Stimulated activated CD8-positive, alpha-beta memory T cell treated with anti-CD3 and anti-CD28 coated beads, Interleukin-15, amount 100 ng/mL, for 1 hour (primary cell): ENCODE data around the gene DLL3.
A peak's percentile ranks its signal among the peaks of the same experiment; 100 is the strongest.

ENCODE experiments used
- DNase-seq: peaks from one replicate; pipeline ENCODE4 v3.0.0-alpha.2; 2020; ENCODE audit warnings: low read depth

The DLL3 gene

DNA sequence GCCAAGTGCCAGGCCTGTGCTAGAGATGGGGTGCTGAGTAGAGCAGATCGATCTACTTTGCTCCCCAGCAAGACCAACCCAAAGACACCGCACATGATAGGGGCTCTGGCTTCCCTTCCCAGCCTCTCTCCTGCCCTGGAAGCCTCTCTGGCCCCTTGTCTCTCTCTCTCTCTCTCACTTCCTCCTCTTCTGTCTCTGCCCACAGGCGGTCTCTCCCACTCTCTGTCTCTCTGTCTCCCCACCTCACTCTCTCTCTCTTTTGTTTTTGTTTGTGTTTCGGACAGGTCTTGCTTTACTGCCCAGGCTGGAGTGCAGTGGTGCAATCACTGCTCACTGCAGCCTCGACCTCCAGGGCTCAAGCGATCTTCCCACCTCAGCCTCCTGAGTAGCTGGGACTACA lies 17.5 kb downstream of the DLL3 start:
- DNase-seq, result no peak

DNA sequence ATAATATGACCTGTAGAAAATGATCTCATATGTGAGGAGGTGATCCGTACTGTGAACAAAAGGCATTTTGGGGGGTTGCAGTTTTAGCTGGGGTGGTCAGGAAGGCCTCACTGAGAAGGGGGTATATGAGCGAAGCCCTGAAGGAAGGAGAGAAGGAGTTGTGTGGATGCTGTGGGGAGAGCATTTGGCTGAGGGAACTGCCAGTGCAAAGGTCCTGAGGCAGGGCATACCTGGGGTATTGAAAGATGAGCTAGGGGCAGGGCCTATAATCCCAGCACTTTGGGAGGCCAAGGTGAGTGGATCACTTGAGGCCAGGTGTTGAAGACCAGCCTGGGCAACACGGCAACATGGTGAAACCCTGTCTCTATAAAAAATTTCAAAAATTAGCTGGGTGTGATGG lies 18.7 kb downstream of the DLL3 start:
- no peak for DNase-seq

GRCh38 chr19:39518458-39518857 lies 19.7 kb downstream of the DLL3 start:
- DNase-seq, result no peak

DNA sequence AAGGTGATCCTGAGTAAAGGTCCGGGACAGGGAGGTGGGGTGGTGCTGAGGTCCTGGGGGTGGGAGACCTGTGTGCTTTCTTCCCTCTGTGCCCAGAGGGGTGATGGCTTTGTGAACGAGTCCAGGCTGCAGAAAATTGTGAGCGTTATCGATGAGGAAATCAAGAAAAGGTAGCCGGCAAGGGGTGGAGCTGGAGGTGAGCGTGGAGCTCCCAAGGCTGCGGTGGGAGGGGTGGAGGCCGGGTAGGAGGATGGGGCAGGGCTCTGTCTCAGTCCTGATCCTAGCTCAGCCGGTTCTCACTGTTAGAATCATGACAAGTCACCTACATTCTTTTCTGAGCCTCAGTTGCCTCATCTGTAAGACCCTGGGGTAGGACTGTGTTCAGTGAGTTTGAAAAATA lies 20.2 kb downstream of the DLL3 start:
- DNase-seq, result no peak

GRCh38 chr19:39520541-39521484 lies 22.1 kb downstream of the DLL3 start:
- no peak for DNase-seq

GRCh38 chr19:39524495-39524894 lies 25.7 kb downstream of the DLL3 start:
- no peak for DNase-seq

DNA sequence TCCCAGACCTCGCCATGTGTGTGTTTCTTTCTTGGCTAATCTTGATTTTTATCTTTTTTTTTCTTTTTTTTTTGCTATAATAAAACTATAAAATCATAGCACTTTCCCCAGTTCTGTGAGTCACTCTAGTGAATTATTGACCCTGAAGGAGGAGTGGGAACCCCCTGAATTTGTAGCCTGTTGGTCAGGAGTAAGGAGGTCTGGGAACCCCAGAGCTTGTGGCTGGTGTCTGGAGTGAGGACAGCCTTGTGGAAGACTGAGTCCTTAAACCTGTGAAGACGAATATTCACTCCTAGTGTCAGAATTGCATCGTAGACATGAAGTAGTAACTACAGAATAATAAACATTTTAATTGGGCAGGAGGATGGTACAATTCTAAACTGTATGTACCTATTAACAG lies 26.5 kb downstream of the DLL3 start:
- no peak for DNase-seq

GRCh38 chr19:39531834-39532232 lies 33.1 kb downstream of the DLL3 start:
- DNase-seq, result no peak

DNA sequence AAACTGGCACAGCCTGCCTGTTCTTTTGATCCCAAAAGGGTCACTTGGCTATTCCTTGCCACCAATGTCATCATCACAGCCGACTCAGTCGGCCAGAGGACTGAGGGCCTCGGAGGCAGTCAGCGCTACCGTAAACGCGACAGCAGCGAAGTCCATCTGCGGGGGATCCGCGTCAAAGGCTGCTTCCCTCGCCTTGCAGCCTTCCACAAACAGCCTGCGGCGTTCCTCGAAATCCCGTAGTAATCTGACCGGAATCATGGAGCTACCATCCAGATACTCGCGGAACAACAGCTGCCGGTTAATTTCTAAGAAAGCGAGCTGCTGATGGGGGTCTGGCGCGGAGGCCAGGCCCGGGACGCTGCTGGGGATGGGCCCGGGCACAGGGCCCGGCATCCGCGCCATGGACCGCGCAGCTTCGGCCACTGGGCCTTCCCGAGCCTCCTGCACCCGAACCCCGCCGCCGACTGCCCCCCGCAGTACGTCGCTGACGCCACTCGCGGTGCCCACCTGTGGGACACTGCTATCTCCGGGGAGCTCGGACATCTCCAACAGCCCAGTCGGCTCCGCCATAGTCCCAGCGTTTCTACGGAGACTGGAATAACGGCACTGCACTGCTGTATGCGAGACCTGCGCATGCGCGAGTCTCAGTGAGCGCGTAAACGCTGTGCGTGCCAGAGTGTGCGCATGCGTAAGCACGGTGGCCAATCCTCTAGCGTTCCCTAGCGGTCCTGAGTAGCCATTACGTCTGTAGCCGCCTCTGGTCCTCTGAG lies 33.7 kb downstream of the DLL3 start, which contains the start of gene EID2B:
Gene EID2B (minus strand): TSS at position 620 of the 770 bp plus-strand sequence. CDS start 50 bp downstream, at position 570.
- peak; percentile 87 for DNase-seq

GRCh38 chr19:39533003-39533512 lies 34.3 kb downstream of the DLL3 start:
- DNase-seq, result no peak

DNA sequence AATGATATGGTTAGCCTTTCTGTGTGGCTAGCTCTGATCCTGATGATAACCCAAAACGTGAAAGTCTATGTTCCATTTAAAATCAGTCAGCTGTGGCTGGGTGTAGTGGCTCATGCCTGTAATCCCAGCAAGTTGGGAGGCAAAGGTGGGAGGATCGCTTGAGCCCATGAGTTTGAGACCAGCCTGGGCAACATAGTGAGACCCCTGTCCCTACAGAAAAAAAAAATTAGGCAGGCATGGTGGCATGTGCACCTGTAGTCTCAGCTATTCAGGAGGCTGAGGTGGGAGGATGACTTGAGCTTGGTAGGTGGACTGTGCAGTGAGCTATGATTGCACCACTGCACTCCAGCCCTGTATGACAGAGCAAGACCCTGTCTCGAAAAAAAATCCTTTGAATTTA lies 35.0 kb downstream of the DLL3 start:
- no peak for DNase-seq

- DNase-seq, result no peak
Measured at GRCh38 chr19:39539165-39539517, 40.4 kb downstream of the DLL3 start.

GRCh38 chr19:39539518-39540332 lies 41.0 kb downstream of the DLL3 start, which contains the start of gene EID2:
Gene EID2 (minus strand): TSS chr19:39540161. CDS start chr19:39540079, 82 bp downstream.
- DNase-seq, result peak; percentile 88

DNA sequence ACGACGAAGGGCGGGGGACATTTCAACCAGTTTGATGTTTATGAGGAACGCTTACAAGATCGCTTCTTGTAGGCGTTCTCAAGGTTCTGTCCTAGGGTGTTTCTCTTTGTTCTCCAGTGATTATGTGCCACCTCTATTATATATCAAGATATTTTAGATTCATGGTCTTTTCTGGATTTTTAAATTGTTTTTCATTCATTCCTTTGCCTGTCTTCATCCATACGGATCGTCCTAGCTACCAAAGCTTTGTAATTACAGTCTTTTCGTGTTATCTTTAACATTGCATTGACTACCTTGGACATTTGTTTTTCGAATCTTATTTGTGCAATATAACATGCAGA lies 41.6 kb downstream of the DLL3 start:
- no peak for DNase-seq

- DNase-seq, result no peak
Measured at GRCh38 chr19:39542206-39542605, 43.5 kb downstream of the DLL3 start.

DNA sequence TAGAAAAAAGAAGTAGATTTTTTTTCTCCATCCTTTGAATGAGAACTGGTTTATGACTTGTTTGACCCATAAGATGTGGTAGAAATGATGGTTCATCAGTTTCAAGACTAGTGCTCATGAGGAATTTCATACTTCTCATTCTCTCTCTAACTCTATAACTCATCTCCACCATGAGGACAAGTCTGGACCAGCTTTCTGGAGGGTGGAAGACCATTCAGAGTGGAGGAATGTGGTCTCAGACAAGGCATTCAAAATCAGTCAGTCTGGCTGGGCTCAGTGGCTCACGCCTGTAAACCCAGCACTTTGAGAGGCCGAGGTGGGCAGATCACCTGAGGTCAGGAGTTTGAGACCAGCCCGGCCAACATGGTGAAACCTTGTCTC lies 44.7 kb downstream of the DLL3 start:
- DNase-seq, result no peak

DNA sequence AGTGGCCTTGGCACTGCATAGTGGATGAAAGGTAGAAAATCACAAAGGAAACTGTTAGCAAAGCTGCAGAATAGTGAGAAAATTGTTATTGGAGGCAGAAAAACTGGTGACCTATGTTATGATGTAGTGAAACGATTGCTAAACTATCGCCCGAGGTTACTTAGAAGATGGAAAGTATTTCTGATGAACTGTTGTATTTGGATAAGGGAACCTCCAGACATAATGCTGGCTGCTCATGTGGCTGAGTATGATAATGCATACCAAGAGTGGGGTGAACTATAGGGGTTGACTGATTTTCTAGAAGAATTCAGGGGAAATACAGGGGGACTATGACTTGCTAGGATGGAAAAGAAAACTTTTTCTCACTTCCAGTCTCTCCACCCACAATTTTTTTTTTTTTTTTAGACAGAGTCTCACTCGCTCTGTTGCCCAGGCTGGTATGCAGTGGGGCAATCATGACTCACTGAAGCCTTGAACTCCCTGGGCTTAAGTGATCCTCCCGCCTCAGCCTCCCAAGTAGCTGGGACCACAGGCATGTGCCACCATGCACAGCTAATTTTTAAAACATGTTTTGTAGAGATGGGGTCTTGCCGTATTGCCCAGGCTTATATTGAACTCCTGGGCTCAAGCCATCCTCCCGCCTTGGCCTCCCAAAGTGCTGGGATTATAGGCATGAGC lies 45.6 kb downstream of the DLL3 start:
- no peak for DNase-seq

GRCh38 chr19:39544911-39545310 lies 46.2 kb downstream of the DLL3 start:
- no peak for DNase-seq

- no peak for DNase-seq
Measured at GRCh38 chr19:39546599-39546998, 47.9 kb downstream of the DLL3 start.

DNA sequence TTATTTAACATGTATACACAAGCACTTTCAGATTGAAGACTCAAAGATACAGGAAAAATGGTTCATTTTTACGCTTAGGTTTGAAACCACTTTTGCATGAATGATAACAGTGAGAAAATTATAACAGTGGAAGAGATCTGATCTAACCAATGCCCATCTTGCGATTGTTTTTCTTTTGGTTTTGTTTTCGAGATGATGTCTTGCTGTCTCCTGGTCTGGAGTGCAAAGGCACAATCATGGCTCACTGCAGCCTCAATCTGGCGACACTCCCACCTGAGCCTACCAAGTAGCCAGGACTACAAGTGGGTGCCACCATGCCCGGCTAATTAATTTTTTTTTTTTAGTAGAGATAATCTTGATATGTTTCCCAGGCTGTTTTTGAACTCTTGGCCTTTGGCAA lies 51.5 kb downstream of the DLL3 start:
- no peak for DNase-seq

DNA sequence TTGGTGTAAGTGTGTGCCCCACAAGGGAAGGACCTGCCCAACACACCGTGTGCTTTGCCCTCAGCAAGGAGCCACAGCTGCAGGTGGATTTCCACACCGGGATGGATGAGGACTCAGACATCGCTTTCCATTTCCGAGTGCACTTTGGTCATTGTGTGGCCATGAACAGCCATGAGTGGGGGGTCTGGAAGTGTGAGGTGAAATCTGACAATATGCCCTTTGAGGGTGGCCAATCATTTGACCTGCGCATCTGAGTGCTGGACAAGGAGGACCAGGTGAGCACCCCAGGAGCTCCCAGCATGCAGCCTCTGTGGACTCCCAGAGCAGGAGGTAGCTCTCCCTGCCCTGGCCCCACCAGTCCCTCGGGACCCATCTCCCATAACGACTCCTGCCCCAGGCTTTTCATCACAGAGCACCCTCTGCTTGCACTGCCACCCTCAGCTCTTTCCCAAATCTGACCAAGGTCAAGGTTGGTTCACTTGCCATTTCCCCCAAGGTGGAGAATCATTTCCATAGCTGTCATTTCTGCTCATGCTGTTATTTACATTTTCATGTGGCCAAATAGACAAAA lies 54.4 kb downstream of the DLL3 start:
- no peak for DNase-seq
